Vagina (tissue), 2 donors: Measurements from ENCODE around the gene PYGM.

Experiments
- CTCF ChIP-seq, 3 experiments: fragments of 450-650 bp in 2 of 3; fragments of 200-600 bp in 1 of 3; sonication (generic) in 1 of 3; IDR thresholded peaks; one replicate each; pipeline ENCODE4 v1.5.1; 2017 to 2019; ENCODE audit warnings: antibody characterized with exemption in 3 of 3, mild to moderate bottlenecking in 2 of 3, moderate library complexity in 2 of 3
- POLR2AphosphoS5 ChIP-seq, 2 donors: sonication (generic); formaldehyde crosslinking; IDR thresholded peaks; one replicate each; pipeline ENCODE4 v1.9.0; 2017; ENCODE audit warnings: antibody characterized with exemption in 2 of 2, mild to moderate bottlenecking in 2 of 2, low read depth in 1 of 2; ENCODE audit not compliant: insufficient read depth in 1 of 2

GRCh38 chr11:64714666-64715065, 45.1 kb downstream of the PYGM start:
- TF ChIP-seq CTCF (IDR thresholded peaks at IDR 0.05): no peak
- TF ChIP-seq POLR2AphosphoS5 (IDR thresholded peaks at IDR 0.05; ENCODE audit: insufficient read depth in 1 of 2, low read depth in 1 of 2): no peak
